Measurements from ENCODE around the gene ZNF584.

ZNF584 gene

DNA sequence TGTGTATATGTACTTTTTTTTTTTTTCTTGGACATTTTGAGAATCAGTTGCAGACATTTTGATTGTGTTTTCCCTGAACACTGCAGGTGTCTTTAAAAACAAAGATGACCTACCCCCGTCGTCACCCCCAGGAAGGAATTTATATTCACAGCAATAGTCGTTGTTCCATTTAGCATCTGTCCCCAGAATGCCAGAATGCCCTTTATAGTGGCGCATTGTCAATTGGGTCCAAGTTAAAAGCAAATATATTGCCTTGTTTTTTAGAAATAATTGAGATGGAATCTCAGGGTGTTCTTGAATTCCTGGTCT lies 14.8 kb upstream of the ZNF584 start:
- no peak for DNase-seq
- H3K27ac ChIP-seq, result no peak overlapping the region
- H3K4me3 ChIP-seq (ENCODE audit: low read depth, low read length), result no peak overlapping the region
- TF ChIP-seq CTCF (IDR thresholded peaks at IDR 0.05; ENCODE audit: low read depth, low read length), result no peak
- H3K27me3 ChIP-seq (ENCODE audit: insufficient read depth, low read depth, severe bottlenecking), result no peaks in the 10 kb centered on the region
- peaks cover 67% of the 10 kb centered on the region for H3K36me3 ChIP-seq
- no peaks in the 10 kb centered on the region for H3K9me3 ChIP-seq (ENCODE audit: severe bottlenecking)

DNA sequence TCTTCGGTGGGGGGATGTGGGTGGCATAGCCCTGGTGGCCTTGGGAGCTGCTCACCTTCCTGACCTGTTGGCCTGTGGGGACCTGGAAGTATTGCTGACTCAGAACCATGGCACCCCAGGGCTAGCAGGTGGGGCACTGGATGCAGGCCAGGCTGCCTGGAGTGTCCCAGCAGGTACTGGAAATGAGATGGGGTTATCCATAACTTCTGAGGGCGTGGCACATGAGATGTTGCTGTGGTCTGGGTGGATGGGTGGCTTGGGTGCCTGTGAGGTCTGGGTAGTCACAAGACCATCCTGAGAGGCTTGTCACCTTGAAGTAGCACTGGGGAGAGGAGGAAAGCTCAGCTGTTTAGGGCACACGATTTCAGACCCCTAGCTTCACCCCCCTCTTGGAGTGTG lies 13.6 kb upstream of the ZNF584 start:
- Histone ChIP-seq H3K27me3 (ENCODE audit: insufficient read depth, low read depth, severe bottlenecking) (no peaks in the 10 kb centered on the region), H3K36me3 (peaks cover 55% of the 10 kb centered on the region), H3K9me3 (ENCODE audit: severe bottlenecking) (no peaks in the 10 kb centered on the region), H3K4me3 (ENCODE audit: low read depth, low read length) (no peak overlapping the region), H3K27ac (no peak overlapping the region)
- DNase-seq, result no peak
- TF ChIP-seq CTCF (IDR thresholded peaks at IDR 0.05; ENCODE audit: low read depth, low read length), result no peak

DNA sequence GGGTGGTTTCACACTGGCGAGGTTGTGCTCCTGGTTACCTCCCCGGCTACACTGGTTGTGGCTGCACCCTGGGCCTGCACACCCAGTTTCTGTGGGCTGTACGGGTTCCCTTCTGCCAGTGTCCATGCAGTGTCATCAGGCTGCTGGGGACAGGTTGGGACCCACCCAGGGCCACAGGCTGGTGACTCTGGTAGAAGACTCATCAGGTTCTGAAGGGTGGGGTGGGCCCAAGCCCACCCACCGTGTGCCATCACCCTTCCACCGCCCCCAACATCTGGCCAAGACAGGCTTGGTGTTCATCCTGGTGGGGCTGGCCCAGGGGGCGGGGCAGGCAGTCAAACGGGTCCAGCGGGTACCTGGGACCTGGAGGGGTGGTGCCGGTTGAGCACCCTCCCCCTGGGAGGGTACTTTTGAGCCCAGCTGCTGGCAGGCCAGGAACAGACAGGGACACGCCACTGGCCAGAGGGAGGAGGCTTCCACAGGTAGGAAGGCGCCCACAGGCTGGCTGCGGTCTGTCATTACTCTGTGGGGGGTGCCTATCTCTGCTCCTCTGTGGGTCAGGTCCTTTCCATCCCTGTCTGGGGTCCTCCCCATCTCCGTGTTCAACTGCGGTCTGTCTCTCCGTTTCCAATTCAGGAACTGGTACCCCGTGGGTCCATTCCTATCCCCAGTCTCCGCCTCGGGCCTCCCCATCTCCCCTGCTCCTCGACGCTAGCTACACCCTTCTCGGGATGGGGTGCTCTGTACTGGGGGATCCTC lies 13.1 kb upstream of the ZNF584 start, which contains the start of gene RNF225:
RNF225 (plus strand) TSS at position 437 of the 759 bp plus-strand sequence. CDS start 434 bp downstream, outside the sequence.
- DNase-seq, result no peak
- Histone ChIP-seq H3K9me3 (ENCODE audit: severe bottlenecking) (no peaks in the 10 kb centered on the region), H3K4me3 (ENCODE audit: low read depth, low read length) (no peak within 1 kb of the TSS), H3K27ac (no peak within 1 kb of the TSS), H3K27me3 (ENCODE audit: insufficient read depth, low read depth, severe bottlenecking) (no peaks in the 10 kb centered on the region), H3K36me3 (peaks cover 51% of the 10 kb centered on the region)
- no peak for TF ChIP-seq CTCF (IDR thresholded peaks at IDR 0.05; ENCODE audit: low read depth, low read length)

GRCh38 chr19:58395979-58396627 lies 12.3 kb upstream of the ZNF584 start:
- no peak overlapping the region for H3K27ac ChIP-seq
- H3K4me3 ChIP-seq (ENCODE audit: low read depth, low read length), result no peak overlapping the region
- DNase-seq, result no peak
- no peak for TF ChIP-seq CTCF (IDR thresholded peaks at IDR 0.05; ENCODE audit: low read depth, low read length)
- no peaks in the 10 kb centered on the region for H3K9me3 ChIP-seq (ENCODE audit: severe bottlenecking)
- peaks cover 44% of the 10 kb centered on the region for H3K36me3 ChIP-seq
- H3K27me3 ChIP-seq (ENCODE audit: insufficient read depth, low read depth, severe bottlenecking), result no peaks in the 10 kb centered on the region

GRCh38 chr19:58396691-58397532 lies 11.5 kb upstream of the ZNF584 start:
- DNase-seq, result no peak
- H3K27me3 ChIP-seq (ENCODE audit: insufficient read depth, low read depth, severe bottlenecking), result no peaks in the 10 kb centered on the region
- TF ChIP-seq CTCF (IDR thresholded peaks at IDR 0.05; ENCODE audit: low read depth, low read length), result no peak
- peaks cover 36% of the 10 kb centered on the region for H3K36me3 ChIP-seq
- H3K27ac ChIP-seq, result no peak overlapping the region
- H3K4me3 ChIP-seq (ENCODE audit: low read depth, low read length), result no peak overlapping the region
- H3K9me3 ChIP-seq (ENCODE audit: severe bottlenecking), result no peaks in the 10 kb centered on the region

Data from WERI-Rb-1 (cell line).